Kidney epithelial cell (primary cell): Measurements from ENCODE around the gene FBXW5. TPM values are rescaled to one million over a fixed set of nuclear protein-coding genes. Genes with fewer than 3 reads are reported as not detected.

Source experiments
- DNase-seq: peaks from one replicate; pipeline ENCODE4 v3.0.0-alpha.2; 2010; ENCODE audit warnings: low read depth
- H3K27me3 ChIP-seq: 2 replicates; pipeline ENCODE4 v1.6.0; 2011; ENCODE audit warnings: low read length; ENCODE audit not compliant: control insufficient read depth, insufficient read depth
- H3K36me3 ChIP-seq: 2 replicates; pipeline ENCODE4 v1.5.1; 2011; ENCODE audit warnings: low read length; ENCODE audit not compliant: control insufficient read depth, insufficient read depth
- H3K4me3 ChIP-seq: 2 replicates; pipeline ENCODE4 v1.5.1; 2011; ENCODE audit warnings: low read depth, mild to moderate bottlenecking, control low read depth, low read length
- total RNA-seq: library from RNA; depleted of rRNA; stranded (reverse); fragments of >200 nt; gene quantifications from 2 replicates; pipeline ENCODE4 v1.2.3, GENCODE V29; 2015
- TF ChIP-seq, protein P1 (sequence below): IDR thresholded peaks from 2 replicates; pipeline ENCODE4 v1.5.1; 2011; ENCODE audit warnings: mild to moderate bottlenecking, moderate library complexity, low read length, control low read depth, inconsistent platforms; ENCODE audit not compliant: insufficient read depth, poor library complexity, severe bottlenecking

Gene FBXW5
- total RNA-seq, 1 donor from 2014 or later, result 174 TPM

DNA sequence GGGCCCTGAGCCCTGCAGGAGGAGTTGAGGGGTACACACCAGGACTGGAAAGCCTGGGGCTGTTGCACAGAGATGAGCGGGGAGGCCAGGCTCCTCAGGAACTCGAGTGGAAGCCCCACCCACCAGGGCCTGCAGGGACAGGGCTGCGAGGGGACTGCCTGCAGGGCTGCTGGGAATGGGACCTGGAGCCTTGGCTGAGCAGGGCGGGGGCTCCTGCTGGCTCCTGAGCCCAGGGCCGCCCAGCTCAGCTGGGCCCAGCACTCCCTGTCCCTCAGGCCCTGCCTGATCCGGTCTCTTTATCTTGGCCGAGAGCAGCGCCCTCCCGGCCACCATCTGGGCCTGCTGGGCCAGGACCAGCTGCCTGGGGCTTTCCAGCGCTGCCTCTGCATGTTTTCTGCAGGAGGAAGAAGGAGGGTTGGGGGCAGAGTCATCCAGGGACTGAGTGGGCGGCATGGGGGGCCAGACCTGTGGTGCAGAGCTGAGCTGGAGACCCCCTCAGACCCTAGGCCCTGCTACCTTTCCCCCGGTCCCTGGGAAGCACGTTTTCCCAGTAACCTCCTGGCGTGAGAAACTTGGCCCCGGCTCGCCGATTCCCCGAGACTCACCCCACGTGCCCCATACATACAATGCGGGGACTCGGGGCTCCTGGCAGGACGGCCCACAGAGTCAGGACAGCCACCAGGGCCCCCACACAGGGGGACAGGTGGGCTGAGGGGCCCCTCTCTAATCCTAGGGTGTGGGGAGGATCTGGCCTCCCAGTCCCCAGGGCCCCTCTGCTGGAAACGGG, 16.9 kb upstream of the FBXW5 start:
- Histone ChIP-seq H3K27me3 (peaks cover 5% of the 10 kb centered on the region), H3K4me3 (no peak overlapping the region), H3K36me3 (no peaks in the 10 kb centered on the region)
- no peak for DNase-seq
- TF ChIP-seq, protein P1, sequence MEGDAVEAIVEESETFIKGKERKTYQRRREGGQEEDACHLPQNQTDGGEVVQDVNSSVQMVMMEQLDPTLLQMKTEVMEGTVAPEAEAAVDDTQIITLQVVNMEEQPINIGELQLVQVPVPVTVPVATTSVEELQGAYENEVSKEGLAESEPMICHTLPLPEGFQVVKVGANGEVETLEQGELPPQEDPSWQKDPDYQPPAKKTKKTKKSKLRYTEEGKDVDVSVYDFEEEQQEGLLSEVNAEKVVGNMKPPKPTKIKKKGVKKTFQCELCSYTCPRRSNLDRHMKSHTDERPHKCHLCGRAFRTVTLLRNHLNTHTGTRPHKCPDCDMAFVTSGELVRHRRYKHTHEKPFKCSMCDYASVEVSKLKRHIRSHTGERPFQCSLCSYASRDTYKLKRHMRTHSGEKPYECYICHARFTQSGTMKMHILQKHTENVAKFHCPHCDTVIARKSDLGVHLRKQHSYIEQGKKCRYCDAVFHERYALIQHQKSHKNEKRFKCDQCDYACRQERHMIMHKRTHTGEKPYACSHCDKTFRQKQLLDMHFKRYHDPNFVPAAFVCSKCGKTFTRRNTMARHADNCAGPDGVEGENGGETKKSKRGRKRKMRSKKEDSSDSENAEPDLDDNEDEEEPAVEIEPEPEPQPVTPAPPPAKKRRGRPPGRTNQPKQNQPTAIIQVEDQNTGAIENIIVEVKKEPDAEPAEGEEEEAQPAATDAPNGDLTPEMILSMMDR, result no peak

- Histone ChIP-seq H3K36me3 (no peaks in the 10 kb centered on the region), H3K4me3 (no peak overlapping the region), H3K27me3 (peaks cover 4% of the 10 kb centered on the region)
- TF ChIP-seq, protein P1, result no peak
- DNase-seq, result no peak
Observed at GRCh38 chr9:136960938-136961275, 16.4 kb upstream of the FBXW5 start.

GRCh38 chr9:136960212-136960937, 15.8 kb upstream of the FBXW5 start:
- DNase-seq, result no peak
- TF ChIP-seq, protein P1, result no peak
- Histone ChIP-seq H3K36me3 (no peaks in the 10 kb centered on the region), H3K4me3 (no peak overlapping the region), H3K27me3 (peaks cover 3% of the 10 kb centered on the region)

- TF ChIP-seq, protein P1, result no peak
- H3K4me3 ChIP-seq, result no peak overlapping the region
- no peaks in the 10 kb centered on the region for H3K27me3 ChIP-seq
- H3K36me3 ChIP-seq, result no peaks in the 10 kb centered on the region
- DNase-seq, result no peak
Observed at GRCh38 chr9:136958898-136959850, 14.6 kb upstream of the FBXW5 start.

DNA sequence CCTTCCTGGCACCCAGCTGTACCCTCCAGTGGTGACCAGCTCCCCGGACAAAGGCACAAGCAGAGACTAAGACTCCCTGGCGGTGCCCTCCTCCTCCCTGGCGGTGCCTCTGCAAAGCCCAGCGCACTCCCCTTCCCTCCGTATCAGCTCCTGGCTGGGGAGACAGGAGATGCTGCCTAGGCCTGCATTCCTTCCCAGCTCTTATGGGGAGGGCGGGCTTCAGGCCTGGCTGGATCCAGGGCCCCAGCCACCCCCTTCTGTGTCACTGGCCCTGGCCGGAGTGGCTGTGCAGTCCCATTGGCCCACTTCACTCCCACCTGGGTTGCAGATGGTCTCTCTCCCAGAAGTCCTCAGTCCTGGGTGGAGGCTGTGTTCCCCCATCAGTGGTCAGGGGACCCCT, 13.9 kb upstream of the FBXW5 start:
- DNase-seq, result no peak
- Histone ChIP-seq H3K36me3 (no peaks in the 10 kb centered on the region), H3K27me3 (no peaks in the 10 kb centered on the region), H3K4me3 (no peak overlapping the region)
- TF ChIP-seq, protein P1, result no peak
